Cardiac muscle cell (in vitro differentiated cells and primary cell): ENCODE measurements around the gene CACNA1C. TPM values are rescaled to one million over a fixed set of nuclear protein-coding genes. Genes with fewer than 3 reads are reported as not detected.

ENCODE experiments used
- DNase-seq, 2 donors: peaks; one replicate each; pipeline versions ENCODE4 v3.0.0 to v3.0.0-alpha.2; 2010 to 2017; ENCODE audit warnings: low read depth in 1 of 2, low spot score in 1 of 2
- H3K27ac ChIP-seq: fragments of 200-600 bp; sonication (generic); 2 replicates; pipeline ENCODE4 v1.5.1; 2016
- H3K27me3 ChIP-seq: fragments of 200-600 bp; sonication (generic); 2 replicates; pipeline ENCODE4 v1.6.0; 2016; ENCODE audit warnings: control low read depth
- H3K36me3 ChIP-seq: fragments of 200-600 bp; sonication (generic); 2 replicates; pipeline ENCODE4 v1.5.1; 2016; ENCODE audit warnings: control low read depth
- H3K4me1 ChIP-seq: fragments of 200-600 bp; sonication (generic); 2 replicates; pipeline ENCODE4 v1.8.1; 2017; ENCODE audit warnings: low read depth, mild to moderate bottlenecking, mixed run types
- H3K4me3 ChIP-seq: fragments of 200-600 bp; sonication (generic); 2 replicates; pipeline ENCODE4 v1.5.1; 2016; ENCODE audit warnings: mild to moderate bottlenecking
- H3K9me3 ChIP-seq: fragments of 200-600 bp; sonication (generic); 2 replicates; pipeline ENCODE4 v1.5.1; 2017; ENCODE audit warnings: low read depth, mild to moderate bottlenecking, control low read depth
- CTCF ChIP-seq: IDR thresholded peaks from 2 replicates; pipeline ENCODE4 v1.5.1; 2012; ENCODE audit warnings: low read depth, mild to moderate bottlenecking, low read length
- polyA plus RNA-seq: library from polyadenylated mRNA; unstranded; fragments of >200 nt; fragmentation: Nextera tagmentation; extraction: Ambion mirVana; gene quantifications from 2 replicates; pipeline ENCODE4 v1.2.1, GENCODE V29; 2016
- total RNA-seq: library from RNA; depleted of rRNA; stranded (reverse); fragments of >200 nt; gene quantifications from 2 replicates; pipeline ENCODE4 v1.2.3, GENCODE V29; 2016

CACNA1C gene
- total and polyA plus RNA-seq, 2 experiments from 2014 or later = 40.8 to 77.8 TPM

DNA sequence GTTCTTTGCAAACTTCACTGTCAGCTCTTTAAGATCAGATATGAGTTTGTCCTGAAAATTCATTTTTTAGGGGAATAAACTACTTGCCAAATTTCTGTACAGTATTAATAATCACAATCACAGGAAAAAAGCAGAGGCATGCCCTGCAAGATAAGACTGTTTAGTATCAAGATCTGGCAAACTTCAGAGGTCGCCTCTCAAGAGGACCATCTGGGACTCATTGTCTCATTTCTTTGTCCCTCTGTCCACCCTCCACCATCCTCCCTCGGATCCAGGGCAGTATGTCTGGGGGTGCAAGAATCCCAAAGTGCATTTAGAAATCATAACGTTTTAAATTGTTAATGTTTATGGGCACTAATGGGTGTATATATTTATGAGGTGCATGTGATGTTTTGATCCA, 509.6 kb downstream of the CACNA1C start:
- Histone ChIP-seq H3K27me3 (no peaks in the 10 kb centered on the region), H3K27ac (no peak overlapping the region), H3K36me3 (peaks cover 2% of the 10 kb centered on the region), H3K4me3 (no peak overlapping the region), H3K4me1 (peaks cover 1% of the 10 kb centered on the region), H3K9me3 (no peaks in the 10 kb centered on the region)
- no peak for TF ChIP-seq CTCF
- no peak for DNase-seq

GRCh38 chr12:2563709-2564108, 510.9 kb downstream of the CACNA1C start:
- H3K27me3 ChIP-seq = no peaks in the 10 kb centered on the region
- peaks cover under 1% of the 10 kb centered on the region for H3K36me3 ChIP-seq
- TF ChIP-seq CTCF = no peak
- no peaks in the 10 kb centered on the region for H3K4me1 ChIP-seq
- H3K9me3 ChIP-seq = no peaks in the 10 kb centered on the region
- DNase-seq = no peak
- no peak overlapping the region for H3K27ac ChIP-seq
- no peak overlapping the region for H3K4me3 ChIP-seq

GRCh38 chr12:2566161-2566560, 513.4 kb downstream of the CACNA1C start:
- Histone ChIP-seq H3K4me3 (no peak overlapping the region), H3K36me3 (peaks cover 8% of the 10 kb centered on the region), H3K4me1 (no peaks in the 10 kb centered on the region), H3K27ac (no peak overlapping the region), H3K27me3 (no peaks in the 10 kb centered on the region), H3K9me3 (no peaks in the 10 kb centered on the region)
- no peak for TF ChIP-seq CTCF
- DNase-seq = no peak

DNA sequence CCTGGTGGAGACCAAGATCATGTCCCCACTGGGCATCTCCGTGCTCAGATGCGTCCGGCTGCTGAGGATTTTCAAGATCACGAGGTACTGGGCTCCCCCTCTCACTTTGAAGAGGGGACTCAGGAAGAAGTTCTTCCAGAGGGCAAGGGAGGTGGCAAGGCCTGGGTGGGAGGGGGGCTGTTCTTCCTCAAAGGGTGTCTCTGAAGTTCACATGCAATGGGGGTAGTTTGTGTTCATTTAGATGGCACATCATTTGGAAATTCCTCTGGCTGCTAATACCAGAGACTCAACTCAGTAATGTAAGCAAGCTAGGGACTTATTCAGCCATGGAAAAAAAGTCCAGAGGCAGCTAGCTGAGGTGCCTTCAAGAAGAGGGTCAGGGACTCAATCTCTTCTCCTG, 514.9 kb downstream of the CACNA1C start:
- DNase-seq = no peak
- Histone ChIP-seq H3K4me3 (no peak overlapping the region), H3K27ac (no peak overlapping the region), H3K4me1 (no peaks in the 10 kb centered on the region), H3K27me3 (no peaks in the 10 kb centered on the region), H3K36me3 (peaks cover 8% of the 10 kb centered on the region), H3K9me3 (no peaks in the 10 kb centered on the region)
- no peak for TF ChIP-seq CTCF

GRCh38 chr12:2570562-2570961, 517.8 kb downstream of the CACNA1C start:
- Histone ChIP-seq H3K36me3 (peaks cover 18% of the 10 kb centered on the region), H3K27ac (no peak overlapping the region), H3K4me3 (no peak overlapping the region), H3K27me3 (no peaks in the 10 kb centered on the region), H3K9me3 (no peaks in the 10 kb centered on the region), H3K4me1 (no peaks in the 10 kb centered on the region)
- TF ChIP-seq CTCF = no peak
- no peak for DNase-seq
